Measurements from ENCODE around the gene DNAJB4.
A peak's percentile ranks its signal among the peaks of the same experiment; 100 is the strongest.

Gene DNAJB4

GRCh38 chr1:78032996-78033796 lies 28.5 kb downstream of the DNAJB4 start:
- H3K27ac ChIP-seq (ENCODE audit: insufficient read depth in 1 of 2, low read depth in 1 of 2, low read length in 2 of 2, poor library complexity in 1 of 2, severe bottlenecking in 2 of 2) = no peak overlapping the region
- H3K27me3 ChIP-seq (replicated peaks in 2 of 5; ENCODE audit: control insufficient read depth in 4 of 5, insufficient read depth in 5 of 5, low read length in 4 of 5) = no peaks in the 10 kb centered on the region
- ChIA-PET CTCF (interaction anchor here (0.9 to 1.5 kb wide), 3 partner anchors 10 to 78 kb away, joined by 3 to 4 read pairs (median 3); no protein-coding TSS in a partner anchor), POLR2A (no interaction called here)
- no peaks in the 10 kb centered on the region for H3K4me1 ChIP-seq (ENCODE audit: control extremely low read depth in 1 of 4, control insufficient read depth in 4 of 4, insufficient read depth in 4 of 4, low read length in 3 of 4)
- no peaks in the 10 kb centered on the region for H3K36me3 ChIP-seq (ENCODE audit: control insufficient read depth in 4 of 4, insufficient read depth in 4 of 4, low read length in 3 of 4)
- H3K4me3 ChIP-seq (ENCODE audit: control insufficient read depth in 1 of 7, extremely low read depth in 1 of 7, insufficient read depth in 4 of 7, low read depth in 2 of 7, low read length in 6 of 7) = no peak overlapping the region
- WGBS (ENCODE audit: insufficient coverage) = 89% methylated on average over 3 of the region's 4 CpGs
- no peak for DNase-seq
- H3K9me3 ChIP-seq (ENCODE audit: control extremely low read depth in 1 of 5, control insufficient read depth in 4 of 5, insufficient read depth in 2 of 5, low read depth in 1 of 5, low read length in 4 of 5) = no peaks in the 10 kb centered on the region

GRCh38 chr1:78033797-78034172 lies 29.0 kb downstream of the DNAJB4 start:
- no peaks in the 10 kb centered on the region for H3K4me1 ChIP-seq (ENCODE audit: control extremely low read depth in 1 of 4, control insufficient read depth in 4 of 4, insufficient read depth in 4 of 4, low read length in 3 of 4)
- WGBS (ENCODE audit: insufficient coverage) = 85% methylated on average over 2 of the region's 3 CpGs
- H3K27ac ChIP-seq (ENCODE audit: insufficient read depth in 1 of 2, low read depth in 1 of 2, low read length in 2 of 2, poor library complexity in 1 of 2, severe bottlenecking in 2 of 2) = no peak overlapping the region
- H3K9me3 ChIP-seq (ENCODE audit: control extremely low read depth in 1 of 5, control insufficient read depth in 4 of 5, insufficient read depth in 2 of 5, low read depth in 1 of 5, low read length in 4 of 5) = no peaks in the 10 kb centered on the region
- ChIA-PET CTCF (interaction anchor here (1.2 to 1.5 kb wide), 2 partner anchors 10 to 32 kb away, joined by 3 to 4 read pairs; no protein-coding TSS in a partner anchor), POLR2A (no interaction called here)
- no peaks in the 10 kb centered on the region for H3K27me3 ChIP-seq (replicated peaks in 2 of 5; ENCODE audit: control insufficient read depth in 4 of 5, insufficient read depth in 5 of 5, low read length in 4 of 5)
- H3K4me3 ChIP-seq (ENCODE audit: control insufficient read depth in 1 of 7, extremely low read depth in 1 of 7, insufficient read depth in 4 of 7, low read depth in 2 of 7, low read length in 6 of 7) = no peak overlapping the region
- no peaks in the 10 kb centered on the region for H3K36me3 ChIP-seq (ENCODE audit: control insufficient read depth in 4 of 4, insufficient read depth in 4 of 4, low read length in 3 of 4)
- no peak for DNase-seq

- Histone ChIP-seq H3K36me3 (ENCODE audit: control insufficient read depth in 4 of 4, insufficient read depth in 4 of 4, low read length in 3 of 4) (no peaks in the 10 kb centered on the region), H3K4me1 (ENCODE audit: control extremely low read depth in 1 of 4, control insufficient read depth in 4 of 4, insufficient read depth in 4 of 4, low read length in 3 of 4) (no peaks in the 10 kb centered on the region), H3K9me3 (ENCODE audit: control extremely low read depth in 1 of 5, control insufficient read depth in 4 of 5, insufficient read depth in 2 of 5, low read depth in 1 of 5, low read length in 4 of 5) (no peaks in the 10 kb centered on the region), H3K27ac (ENCODE audit: insufficient read depth in 1 of 2, low read depth in 1 of 2, low read length in 2 of 2, poor library complexity in 1 of 2, severe bottlenecking in 2 of 2) (no peak overlapping the region), H3K4me3 (ENCODE audit: control insufficient read depth in 1 of 7, extremely low read depth in 1 of 7, insufficient read depth in 4 of 7, low read depth in 2 of 7, low read length in 6 of 7) (no peak overlapping the region), H3K27me3 (replicated peaks in 2 of 5; ENCODE audit: control insufficient read depth in 4 of 5, insufficient read depth in 5 of 5, low read length in 4 of 5) (no peaks in the 10 kb centered on the region)
- DNase-seq = no peak
- WGBS (ENCODE audit: insufficient coverage) = 100% methylated on average over 2 of the region's 2 CpGs
- ChIA-PET POLR2A (no interaction called here), CTCF (no interaction called here)
These were observed 30.4 kb downstream of the DNAJB4 start for GRCh38 chr1:78035121-78035520.

- WGBS (ENCODE audit: insufficient coverage) = 100% methylated on average over 1 of the region's 5 CpGs
- Histone ChIP-seq H3K9me3 (ENCODE audit: control extremely low read depth in 1 of 5, control insufficient read depth in 4 of 5, insufficient read depth in 2 of 5, low read depth in 1 of 5, low read length in 4 of 5) (no peaks in the 10 kb centered on the region), H3K27me3 (replicated peaks in 2 of 5; ENCODE audit: control insufficient read depth in 4 of 5, insufficient read depth in 5 of 5, low read length in 4 of 5) (no peaks in the 10 kb centered on the region), H3K36me3 (ENCODE audit: control insufficient read depth in 4 of 4, insufficient read depth in 4 of 4, low read length in 3 of 4) (no peaks in the 10 kb centered on the region), H3K4me3 (ENCODE audit: control insufficient read depth in 1 of 7, extremely low read depth in 1 of 7, insufficient read depth in 4 of 7, low read depth in 2 of 7, low read length in 6 of 7) (no peak overlapping the region), H3K27ac (ENCODE audit: insufficient read depth in 1 of 2, low read depth in 1 of 2, low read length in 2 of 2, poor library complexity in 1 of 2, severe bottlenecking in 2 of 2) (no peak overlapping the region), H3K4me1 (ENCODE audit: control extremely low read depth in 1 of 4, control insufficient read depth in 4 of 4, insufficient read depth in 4 of 4, low read length in 3 of 4) (peaks cover 0 to 3% (median 0%) of the 10 kb centered on the region in 4 experiments)
- ChIA-PET POLR2A (no interaction called here), CTCF (no interaction called here)
- DNase-seq = no peak
These were observed 31.7 kb downstream of the DNAJB4 start for GRCh38 chr1:78036450-78036849.

- no peak overlapping the region for H3K4me3 ChIP-seq (ENCODE audit: control insufficient read depth in 1 of 7, extremely low read depth in 1 of 7, insufficient read depth in 4 of 7, low read depth in 2 of 7, low read length in 6 of 7)
- no peak for DNase-seq
- no peaks in the 10 kb centered on the region for H3K27me3 ChIP-seq (replicated peaks in 2 of 5; ENCODE audit: control insufficient read depth in 4 of 5, insufficient read depth in 5 of 5, low read length in 4 of 5)
- no peaks in the 10 kb centered on the region for H3K9me3 ChIP-seq (ENCODE audit: control extremely low read depth in 1 of 5, control insufficient read depth in 4 of 5, insufficient read depth in 2 of 5, low read depth in 1 of 5, low read length in 4 of 5)
- no CpG with 5 or more reads among the region's 2 CpGs for WGBS (ENCODE audit: insufficient coverage)
- H3K27ac ChIP-seq (ENCODE audit: insufficient read depth in 1 of 2, low read depth in 1 of 2, low read length in 2 of 2, poor library complexity in 1 of 2, severe bottlenecking in 2 of 2) = no peak overlapping the region
- CTCF ChIA-PET = no interaction called here
- peaks cover 0 to 3% (median 0%) of the 10 kb centered on the region in 4 experiments for H3K4me1 ChIP-seq (ENCODE audit: control extremely low read depth in 1 of 4, control insufficient read depth in 4 of 4, insufficient read depth in 4 of 4, low read length in 3 of 4)
- no peaks in the 10 kb centered on the region for H3K36me3 ChIP-seq (ENCODE audit: control insufficient read depth in 4 of 4, insufficient read depth in 4 of 4, low read length in 3 of 4)
- POLR2A ChIA-PET = no interaction called here
These were observed 33.3 kb downstream of the DNAJB4 start for GRCh38 chr1:78038071-78038470.

- ChIA-PET CTCF (no interaction called here), POLR2A (no interaction called here)
- no peak overlapping the region for H3K27ac ChIP-seq (ENCODE audit: insufficient read depth in 1 of 2, low read depth in 1 of 2, low read length in 2 of 2, poor library complexity in 1 of 2, severe bottlenecking in 2 of 2)
- peaks cover 0 to 3% (median 0%) of the 10 kb centered on the region in 4 experiments for H3K4me1 ChIP-seq (ENCODE audit: control extremely low read depth in 1 of 4, control insufficient read depth in 4 of 4, insufficient read depth in 4 of 4, low read length in 3 of 4)
- DNase-seq = no peak
- no peak overlapping the region for H3K4me3 ChIP-seq (ENCODE audit: control insufficient read depth in 1 of 7, extremely low read depth in 1 of 7, insufficient read depth in 4 of 7, low read depth in 2 of 7, low read length in 6 of 7)
- H3K9me3 ChIP-seq (ENCODE audit: control extremely low read depth in 1 of 5, control insufficient read depth in 4 of 5, insufficient read depth in 2 of 5, low read depth in 1 of 5, low read length in 4 of 5) = no peaks in the 10 kb centered on the region
- H3K27me3 ChIP-seq (replicated peaks in 2 of 5; ENCODE audit: control insufficient read depth in 4 of 5, insufficient read depth in 5 of 5, low read length in 4 of 5) = peaks cover 0 to 3% (median 0%) of the 10 kb centered on the region in 5 experiments
- H3K36me3 ChIP-seq (ENCODE audit: control insufficient read depth in 4 of 4, insufficient read depth in 4 of 4, low read length in 3 of 4) = no peaks in the 10 kb centered on the region
These were observed 33.8 kb downstream of the DNAJB4 start for GRCh38 chr1:78038491-78038939.

- DNase-seq = peak in 2 of 3 donors; percentile 32 to 42
- Histone ChIP-seq H3K36me3 (ENCODE audit: control insufficient read depth in 4 of 4, insufficient read depth in 4 of 4, low read length in 3 of 4) (no peaks in the 10 kb centered on the region), H3K27ac (ENCODE audit: insufficient read depth in 1 of 2, low read depth in 1 of 2, low read length in 2 of 2, poor library complexity in 1 of 2, severe bottlenecking in 2 of 2) (no peak overlapping the region), H3K4me1 (ENCODE audit: control extremely low read depth in 1 of 4, control insufficient read depth in 4 of 4, insufficient read depth in 4 of 4, low read length in 3 of 4) (peaks cover 2 to 4% (median 3%) of the 10 kb centered on the region in 4 experiments), H3K27me3 (replicated peaks in 2 of 5; ENCODE audit: control insufficient read depth in 4 of 5, insufficient read depth in 5 of 5, low read length in 4 of 5) (peaks cover 2 to 14% (median 12%) of the 10 kb centered on the region in 5 experiments), H3K9me3 (ENCODE audit: control extremely low read depth in 1 of 5, control insufficient read depth in 4 of 5, insufficient read depth in 2 of 5, low read depth in 1 of 5, low read length in 4 of 5) (no peaks in the 10 kb centered on the region), H3K4me3 (ENCODE audit: control insufficient read depth in 1 of 7, extremely low read depth in 1 of 7, insufficient read depth in 4 of 7, low read depth in 2 of 7, low read length in 6 of 7) (peak overlapping the region in 1 of 7 experiments; percentile 29)
- ChIA-PET CTCF (interaction anchor here (1.4 kb wide), 1 partner anchor 45 kb away, joined by 3 read pairs; no protein-coding TSS in a partner anchor), POLR2A (no interaction called here)
- no CpG with 5 or more reads among the region's 3 CpGs for WGBS (ENCODE audit: insufficient coverage)
These were observed 35.8 kb downstream of the DNAJB4 start for GRCh38 chr1:78040484-78041089.
